BE2C (cell line): ENCODE measurements around the gene SIK1.

ENCODE experiments used
- DNase-seq: peaks from one replicate; pipeline ENCODE4 v3.0.0-alpha.2; 2020
- H3K27me3 ChIP-seq: fragments of 250-450 bp; sonication (Bioruptor Pico); 2 replicates; pipeline ENCODE4 v1.5.1; 2020; ENCODE audit warnings: mild to moderate bottlenecking
- H3K36me3 ChIP-seq: fragments of 250-450 bp; sonication (Bioruptor Pico); 2 replicates; pipeline ENCODE4 v1.5.1; 2020; ENCODE audit warnings: mild to moderate bottlenecking
- H3K4me1 ChIP-seq: fragments of 250-450 bp; sonication (Bioruptor Pico); 2 replicates; pipeline ENCODE4 v1.5.1; 2020
- H3K4me3 ChIP-seq: 2 replicates; pipeline ENCODE4 v1.5.1; 2011; ENCODE audit warnings: low read depth, low read length
- H3K9me3 ChIP-seq: fragments of 250-450 bp; sonication (Bioruptor Pico); 2 replicates; pipeline ENCODE4 v1.5.1; 2020
- CTCF ChIP-seq: IDR thresholded peaks from 2 replicates; pipeline ENCODE4 v1.5.1; 2012; ENCODE audit warnings: mild to moderate bottlenecking, low read depth, low read length

SIK1 gene

GRCh38 chr21:43365611-43366426 lies 61.1 kb downstream of the SIK1 start:
- Histone ChIP-seq H3K4me1 (peaks cover 62% of the 10 kb centered on the region), H3K9me3 (no peaks in the 10 kb centered on the region), H3K36me3 (no peaks in the 10 kb centered on the region), H3K4me3 (no peak overlapping the region), H3K27me3 (no peaks in the 10 kb centered on the region)
- TF ChIP-seq CTCF, result no peak
- no peak for DNase-seq

GRCh38 chr21:43364851-43365424 lies 62.0 kb downstream of the SIK1 start:
- 0 out of 2 replicates have a peak, but pooled peaks have one; percentile 23 for TF ChIP-seq CTCF
- DNase-seq, result peak; percentile 72
- H3K27me3 ChIP-seq, result no peaks in the 10 kb centered on the region

More at GRCh38 chr21:43364851-43365424, 62.0 kb downstream of the SIK1 start:
- H3K9me3 ChIP-seq, result no peaks in the 10 kb centered on the region
- H3K36me3 ChIP-seq, result no peaks in the 10 kb centered on the region
- no peak overlapping the region for H3K4me3 ChIP-seq
- H3K4me1 ChIP-seq, result peaks cover 54% of the 10 kb centered on the region
